M059J (cell line): ENCODE data around the gene CACNB4. TPM values are rescaled to one million over a fixed set of nuclear protein-coding genes. Genes with fewer than 3 reads are reported as not detected.
"Not testable (repeated sequence)": the region's sequence is repeated elsewhere in the genome, so short reads cannot be mapped to it uniquely, and the experiment has no call there.

Experiments
- DNase-seq: peaks from one replicate; pipeline ENCODE4 v3.0.0-alpha.2; 2012; ENCODE audit warnings: low read depth
- total RNA-seq: library from RNA; depleted of rRNA; stranded (reverse); fragments of >200 nt; shearing (Covaris generic); gene quantifications from 2 replicates; pipeline ENCODE4 v1.2.3, GENCODE V29; 2014; rRNA removed

Gene CACNB4
- 0.12 TPM in 1 of 2 replicates, not detected in the other for total RNA-seq

GRCh38 chr2:152098496-152099366 lies at the start of gene CACNB4:
TSS of gene CACNB4 (minus strand) at chr2:152099044.
- DNase-seq, result no peak

DNA sequence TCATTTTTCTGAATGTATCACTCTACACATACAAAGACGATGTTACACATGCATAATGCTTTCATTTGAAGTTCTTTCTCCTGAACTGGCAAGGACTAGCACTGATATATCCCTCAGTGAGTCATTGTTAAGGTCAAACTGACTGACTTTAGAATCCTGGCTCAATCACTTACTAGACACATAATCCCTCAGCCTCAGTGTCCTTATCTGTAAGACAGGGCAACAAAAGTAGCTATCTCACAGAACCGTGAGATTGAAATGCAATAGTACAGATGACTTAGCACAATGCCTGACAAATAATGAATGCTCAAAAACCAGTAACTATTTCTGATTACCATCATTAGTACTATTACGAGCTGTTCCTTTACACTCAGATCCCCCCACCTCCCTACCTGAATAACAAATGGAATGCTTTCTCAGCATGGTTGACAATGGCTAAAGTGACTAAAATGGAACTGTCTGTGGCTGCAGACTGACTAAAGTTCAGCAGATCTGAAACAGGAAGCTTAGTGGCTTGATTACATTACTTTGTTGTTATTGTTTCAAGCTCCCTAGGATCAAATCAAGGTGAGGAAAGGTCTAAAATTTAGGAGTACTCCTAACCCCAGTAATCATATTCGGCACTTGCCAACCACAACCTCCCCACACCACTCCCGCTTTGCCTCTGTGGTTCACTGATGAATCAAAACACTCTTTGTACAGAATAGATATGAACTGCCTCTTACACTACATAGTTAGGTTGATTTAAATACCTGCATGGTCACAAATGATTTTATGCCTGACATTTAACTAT lies 35.8 kb upstream of the CACNB4 start:
- peak; percentile 14 for DNase-seq

GRCh38 chr2:152132306-152132705 lies 33.5 kb upstream of the CACNB4 start:
- no peak for DNase-seq

DNA sequence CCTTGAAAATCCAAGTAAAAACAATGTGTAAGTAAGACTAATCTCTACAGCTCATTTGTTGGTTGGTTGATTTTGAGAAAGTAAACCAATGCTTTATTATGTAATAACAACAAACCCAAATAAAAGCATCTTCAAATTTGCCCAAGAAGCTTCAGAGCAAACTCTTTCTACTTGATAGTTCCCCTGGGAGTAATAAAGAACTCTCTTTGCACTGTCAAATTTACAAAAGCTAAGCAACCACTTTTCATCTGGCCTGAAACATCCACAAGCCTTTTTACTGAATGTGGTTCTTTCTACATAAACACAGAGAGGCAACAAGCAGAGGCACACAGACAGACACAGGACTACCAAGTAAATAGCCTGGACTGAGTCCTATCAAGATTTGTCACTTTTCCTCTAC lies 28.8 kb upstream of the CACNB4 start:
- no peak for DNase-seq

DNA sequence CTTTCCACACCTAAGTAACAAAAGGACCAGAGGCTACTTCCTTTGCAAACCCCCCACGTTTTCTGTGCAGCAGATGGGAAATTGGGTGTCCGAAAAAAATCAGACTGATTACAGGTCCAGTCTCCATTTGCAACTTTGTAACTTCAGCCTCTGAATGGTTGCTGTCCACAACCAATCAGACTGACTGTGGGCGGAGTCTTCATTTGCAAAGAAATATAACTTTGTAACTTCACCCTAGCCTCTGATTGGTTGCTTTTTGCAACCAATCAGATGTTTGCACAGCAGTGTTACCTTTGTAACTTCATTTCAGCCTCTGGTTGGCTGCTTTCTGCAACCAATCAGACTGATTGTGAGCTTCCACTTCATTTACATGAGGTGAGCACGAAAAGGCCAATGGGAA lies 27.8 kb upstream of the CACNB4 start:
- no peak for DNase-seq

DNA sequence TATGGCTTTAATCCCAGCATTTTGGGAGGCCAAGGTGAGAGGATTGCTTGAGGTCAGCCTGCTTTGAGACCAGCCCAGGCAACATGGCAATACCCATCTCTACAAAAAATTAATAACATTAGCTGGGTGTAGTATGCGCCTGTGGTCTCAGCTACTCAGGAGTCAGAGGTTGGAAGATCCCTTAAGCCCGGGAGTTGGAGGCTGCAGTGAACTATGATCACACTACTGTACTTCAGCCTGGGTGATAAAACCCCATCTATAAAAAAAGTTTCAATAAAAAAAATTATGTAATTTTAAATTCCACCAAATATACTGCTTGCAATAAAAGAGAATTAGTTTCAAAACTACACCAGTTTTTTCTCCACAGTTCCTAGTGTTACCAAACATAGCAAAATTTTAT lies 23.3 kb upstream of the CACNB4 start:
- no peak for DNase-seq

DNA sequence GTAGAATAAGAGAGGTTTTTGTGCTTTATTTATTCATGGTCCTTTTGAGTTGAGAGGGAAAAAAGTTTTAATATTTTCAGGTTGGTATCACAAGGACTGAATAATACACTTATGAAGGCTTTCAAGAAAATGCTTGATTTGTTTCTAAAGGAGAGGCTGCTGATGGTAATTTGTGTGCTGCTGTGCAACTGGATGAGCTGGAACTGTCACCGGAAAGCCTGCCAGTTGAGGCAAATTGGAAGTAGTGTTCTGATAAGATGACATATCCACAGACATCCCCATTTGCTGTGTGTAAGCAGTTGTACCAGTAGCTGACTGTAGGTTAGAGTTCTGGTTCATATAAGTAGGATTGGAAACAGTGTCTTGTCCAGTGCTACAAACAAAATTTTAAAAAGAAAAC lies 21.6 kb upstream of the CACNB4 start:
- no peak for DNase-seq

DNA sequence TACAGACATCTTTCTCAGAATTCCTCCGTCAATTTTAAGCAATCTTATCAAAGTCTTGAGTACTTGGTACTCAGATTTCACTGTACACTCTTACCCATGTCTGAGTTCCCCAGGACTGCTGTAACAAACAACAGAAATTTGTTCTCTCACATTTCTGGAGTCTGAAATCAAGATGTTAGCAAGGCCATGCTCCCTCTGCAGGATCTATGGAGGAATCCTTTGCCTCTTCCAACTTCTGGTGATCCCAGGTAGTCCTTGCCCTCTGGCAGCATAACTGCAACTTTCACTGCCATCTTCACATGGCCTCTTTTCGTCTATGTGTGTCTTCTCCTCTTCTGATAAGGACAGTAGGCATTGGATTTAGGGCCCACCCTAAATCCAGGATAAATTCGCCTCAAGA lies 17.1 kb upstream of the CACNB4 start:
- DNase-seq, result peak; percentile 17

- DNase-seq, result no peak
These were observed 15.5 kb upstream of the CACNB4 start for GRCh38 chr2:152114366-152114765.

- not testable (repeated sequence) for DNase-seq
These were observed 8.3 kb upstream of the CACNB4 start for GRCh38 chr2:152107140-152107539.

- peak; percentile 41 for DNase-seq
These were observed 7.6 kb upstream of the CACNB4 start for GRCh38 chr2:152106464-152106863.

- no peak for DNase-seq
These were observed 4.4 kb upstream of the CACNB4 start for GRCh38 chr2:152103271-152103670.

DNA sequence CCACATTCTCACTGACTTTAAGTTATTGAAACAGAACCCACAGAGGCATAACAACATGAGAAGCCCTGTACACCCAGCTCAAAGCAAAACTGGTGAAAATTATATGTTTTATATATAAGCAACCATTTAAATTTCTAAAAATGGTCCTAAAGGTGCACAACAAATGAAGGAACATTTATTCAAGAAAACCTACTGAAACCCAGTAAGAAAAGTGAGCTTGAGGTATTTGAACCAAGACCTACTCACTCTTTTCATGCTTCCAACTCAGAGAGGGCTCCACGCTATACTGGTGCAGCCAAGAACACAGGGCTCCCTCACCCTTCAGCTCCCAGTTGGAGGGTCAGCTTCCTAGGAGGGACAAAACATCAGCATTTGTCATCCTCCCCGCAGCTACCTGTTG lies 2.1 kb upstream of the CACNB4 start:
- DNase-seq, result no peak

DNA sequence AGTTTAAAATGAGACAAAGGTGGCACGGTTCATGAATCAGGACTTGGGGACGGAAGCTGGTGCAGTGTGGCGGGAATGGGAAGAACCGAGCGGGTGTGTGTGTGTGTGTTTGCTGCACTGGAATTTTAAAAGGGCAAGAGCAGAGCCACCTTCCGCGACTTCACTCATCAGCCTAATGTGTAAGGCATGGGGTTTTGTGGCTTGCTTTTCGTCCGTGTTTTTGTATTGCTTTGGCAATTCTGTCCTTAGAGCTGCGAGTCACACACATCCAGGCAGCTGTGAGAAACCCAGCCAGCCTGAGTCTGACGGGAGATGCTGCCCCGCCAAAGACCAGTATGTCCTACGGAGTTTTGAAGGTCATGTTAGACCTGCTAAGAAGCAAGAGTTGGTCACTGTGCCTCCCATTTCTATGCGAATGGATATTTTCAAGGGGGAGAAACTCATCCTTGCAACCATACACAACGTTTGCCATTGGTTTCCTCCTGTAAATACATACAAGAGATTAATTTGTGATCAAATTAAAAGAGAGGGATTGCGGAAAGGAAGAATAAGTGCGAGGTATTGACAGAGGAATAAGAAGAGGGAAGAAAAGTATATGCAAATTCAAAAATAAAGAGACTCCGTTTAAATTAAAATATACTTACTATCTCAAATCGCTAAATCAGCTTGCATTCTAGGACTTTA lies 665 bp upstream of the CACNB4 start:
- DNase-seq, result peak; percentile 28

GRCh38 chr2:152097801-152098495 lies 896 bp downstream of the CACNB4 start:
- peak; percentile 24 for DNase-seq

DNA sequence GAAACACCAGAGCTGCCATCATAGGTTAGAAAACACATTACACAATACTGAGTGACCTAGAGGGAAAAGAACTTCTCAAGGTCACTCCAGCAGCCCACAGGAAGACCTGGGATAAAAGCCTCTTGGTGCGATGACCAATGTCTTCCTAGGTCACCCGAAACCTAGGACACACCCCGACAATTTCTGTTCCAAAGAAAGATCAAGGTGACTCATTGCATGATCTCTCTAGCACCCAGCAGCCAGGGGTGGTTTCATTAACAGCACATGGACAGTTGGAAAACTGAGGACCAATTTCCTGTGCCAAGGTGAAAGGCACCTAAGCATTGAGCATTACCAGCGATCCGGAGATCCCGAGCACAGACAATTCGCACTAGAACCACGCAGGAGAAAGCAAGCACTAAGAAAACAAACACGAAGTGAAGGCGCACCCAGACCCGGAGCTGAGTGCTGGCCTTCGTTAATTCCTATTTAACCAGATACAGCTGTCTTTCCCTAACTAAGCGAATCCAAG lies 1.5 kb downstream of the CACNB4 start:
- DNase-seq, result peak; percentile 43

DNA sequence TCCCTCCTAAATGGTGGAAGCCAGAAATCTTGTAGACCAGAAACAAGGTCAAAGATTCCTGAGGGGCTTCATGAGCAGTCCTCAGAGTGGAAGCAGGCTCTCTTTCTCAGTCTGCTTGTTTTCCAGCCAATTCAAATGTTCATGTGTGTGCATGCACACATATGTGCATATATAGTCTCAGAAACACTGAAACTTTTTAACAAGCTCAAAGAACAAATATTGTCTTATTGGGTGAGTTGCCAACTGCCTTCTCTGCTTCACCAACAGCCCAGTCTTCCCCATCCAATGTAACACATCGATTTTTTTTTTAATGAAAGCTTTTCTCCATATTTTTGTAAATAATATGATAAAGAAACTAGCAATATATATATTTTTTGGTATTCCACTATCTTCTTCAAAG lies 3.7 kb downstream of the CACNB4 start:
- DNase-seq, result no peak

DNA sequence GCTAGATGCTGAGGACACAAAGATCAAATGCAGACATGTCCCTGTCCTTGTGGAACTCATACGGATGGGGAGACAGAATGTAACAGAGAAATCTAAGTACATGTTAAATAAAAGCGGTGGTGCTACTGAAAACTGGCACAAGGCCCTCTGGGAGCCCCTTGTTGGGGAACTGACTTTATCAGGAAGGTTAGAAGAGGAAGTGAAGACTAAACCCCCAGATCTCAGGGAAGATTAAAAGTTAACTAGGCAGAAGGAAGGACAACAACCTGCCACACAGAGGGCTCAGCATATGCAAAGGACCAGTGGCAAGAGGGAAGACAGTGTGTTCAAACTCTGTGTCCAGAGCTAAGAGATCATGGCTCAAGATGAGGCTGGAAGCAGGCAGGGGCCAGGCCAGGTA lies 4.8 kb downstream of the CACNB4 start:
- no peak for DNase-seq

DNA sequence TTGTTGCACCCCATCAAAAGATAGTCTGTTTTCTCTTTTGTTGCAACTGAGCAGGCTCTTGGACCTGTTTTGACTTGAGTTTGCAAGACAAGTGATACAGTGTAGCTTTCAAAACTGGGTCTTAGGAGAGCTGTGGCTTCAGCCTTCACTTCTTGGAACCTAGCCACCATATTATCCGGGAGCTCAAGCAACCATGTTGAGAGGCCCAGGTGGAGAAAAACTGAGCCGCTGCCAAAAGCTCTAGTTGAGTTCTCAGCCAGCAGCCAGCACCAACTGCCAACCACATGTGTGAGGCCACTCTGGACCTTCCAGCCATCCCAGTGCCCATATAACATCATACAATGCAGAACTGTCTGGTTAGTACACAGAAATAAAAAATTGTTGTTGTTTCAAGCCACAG lies 5.4 kb downstream of the CACNB4 start:
- DNase-seq, result no peak

GRCh38 chr2:152092095-152092494 lies 6.7 kb downstream of the CACNB4 start:
- no peak for DNase-seq

DNA sequence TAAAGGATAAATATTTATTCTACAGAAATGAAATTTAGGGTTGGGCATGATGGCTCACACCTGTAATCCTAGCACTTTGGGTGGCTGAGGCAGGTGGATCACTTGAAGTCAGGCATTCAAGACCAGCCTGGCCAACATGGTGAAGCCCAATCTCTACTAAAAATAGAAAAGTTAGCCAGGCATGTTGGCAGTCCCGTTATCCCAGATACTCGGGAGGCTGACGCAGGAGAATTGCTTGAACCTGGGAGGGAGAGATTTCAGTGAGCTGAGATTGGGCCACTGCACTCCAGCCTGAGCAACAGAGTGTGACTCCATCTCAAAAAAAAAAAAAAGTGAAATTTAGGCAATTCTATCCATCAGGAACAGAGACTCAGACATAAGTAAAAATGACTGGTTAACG lies 8.1 kb downstream of the CACNB4 start:
- not testable (repeated sequence) for DNase-seq
